ENCODE data around the gene KCNK17.
A peak's percentile ranks its signal among the peaks of the same experiment; 100 is the strongest.

Gene KCNK17, protein sequence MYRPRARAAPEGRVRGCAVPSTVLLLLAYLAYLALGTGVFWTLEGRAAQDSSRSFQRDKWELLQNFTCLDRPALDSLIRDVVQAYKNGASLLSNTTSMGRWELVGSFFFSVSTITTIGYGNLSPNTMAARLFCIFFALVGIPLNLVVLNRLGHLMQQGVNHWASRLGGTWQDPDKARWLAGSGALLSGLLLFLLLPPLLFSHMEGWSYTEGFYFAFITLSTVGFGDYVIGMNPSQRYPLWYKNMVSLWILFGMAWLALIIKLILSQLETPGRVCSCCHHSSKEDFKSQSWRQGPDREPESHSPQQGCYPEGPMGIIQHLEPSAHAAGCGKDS

DNA sequence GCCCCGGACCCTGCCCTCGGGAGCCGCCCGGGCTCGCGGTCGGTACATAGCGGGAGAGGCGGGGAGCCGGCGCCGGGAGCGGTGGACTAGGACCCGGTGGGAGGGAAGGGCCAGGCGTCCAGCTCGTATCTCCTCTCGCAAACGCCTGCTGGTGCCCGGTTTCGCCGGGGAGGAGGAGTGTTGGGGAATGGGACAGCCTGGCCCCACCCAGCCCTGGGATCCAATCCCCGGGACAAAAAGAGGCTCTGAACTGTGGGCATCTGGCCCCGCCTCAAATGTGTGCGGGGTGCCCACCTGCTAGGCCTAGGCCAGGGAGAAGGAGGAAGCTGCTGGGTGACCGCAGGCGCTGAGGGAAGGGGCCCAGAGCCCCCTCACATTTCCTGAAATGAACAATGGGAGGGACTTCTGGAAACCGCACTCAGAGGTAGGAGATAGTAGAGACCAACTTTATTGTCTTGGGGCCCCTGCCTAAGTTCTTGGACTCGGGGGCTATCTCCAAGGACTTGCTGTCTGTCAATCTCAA is at the start of gene KCNK17:
KCNK17 (minus strand) TSS at position 147 of the 523 bp plus-strand sequence; CDS start at position 48, 99 bp downstream.
- DNase-seq = no peak

DNA sequence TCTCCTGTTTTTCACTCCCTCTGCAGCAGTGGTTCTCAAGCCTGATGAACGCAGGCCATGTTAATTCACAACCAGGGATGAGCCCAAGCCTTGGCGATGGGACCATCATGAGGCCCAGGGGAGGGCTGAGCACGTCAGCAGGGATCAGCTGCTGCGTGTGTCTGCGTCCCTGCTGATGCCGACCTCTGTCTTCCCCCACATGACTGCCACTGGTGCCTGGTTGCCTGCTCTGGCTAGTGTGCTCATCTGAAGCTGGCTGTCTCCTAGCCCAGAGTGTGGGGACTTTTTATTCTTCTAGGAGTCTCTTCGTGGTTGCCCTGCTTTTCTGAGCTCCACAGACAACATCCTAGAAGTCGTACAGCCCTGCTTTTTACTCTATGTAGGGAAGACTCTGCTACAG is 49.1 kb upstream of the KCNK17 start:
- DNase-seq = no peak

DNA sequence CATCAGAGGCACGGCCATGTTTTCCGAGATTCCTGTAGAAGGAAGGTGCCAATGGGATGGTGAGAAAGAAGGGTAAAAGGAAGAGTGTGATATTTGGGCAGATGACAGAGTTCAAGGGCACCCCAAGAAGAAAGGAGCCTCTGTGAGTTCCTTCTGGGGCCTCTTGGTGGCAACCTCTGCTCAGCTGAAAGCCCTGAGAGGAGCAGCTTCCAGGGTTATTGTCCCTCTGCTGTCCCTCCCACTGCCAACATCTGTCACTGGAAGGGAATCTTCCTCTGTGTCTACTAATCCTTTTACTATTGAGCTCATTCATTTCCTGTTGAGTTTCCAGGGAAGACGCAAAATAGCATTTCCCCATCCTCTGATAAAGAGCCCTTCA is 48.3 kb upstream of the KCNK17 start:
- DNase-seq = no peak

DNA sequence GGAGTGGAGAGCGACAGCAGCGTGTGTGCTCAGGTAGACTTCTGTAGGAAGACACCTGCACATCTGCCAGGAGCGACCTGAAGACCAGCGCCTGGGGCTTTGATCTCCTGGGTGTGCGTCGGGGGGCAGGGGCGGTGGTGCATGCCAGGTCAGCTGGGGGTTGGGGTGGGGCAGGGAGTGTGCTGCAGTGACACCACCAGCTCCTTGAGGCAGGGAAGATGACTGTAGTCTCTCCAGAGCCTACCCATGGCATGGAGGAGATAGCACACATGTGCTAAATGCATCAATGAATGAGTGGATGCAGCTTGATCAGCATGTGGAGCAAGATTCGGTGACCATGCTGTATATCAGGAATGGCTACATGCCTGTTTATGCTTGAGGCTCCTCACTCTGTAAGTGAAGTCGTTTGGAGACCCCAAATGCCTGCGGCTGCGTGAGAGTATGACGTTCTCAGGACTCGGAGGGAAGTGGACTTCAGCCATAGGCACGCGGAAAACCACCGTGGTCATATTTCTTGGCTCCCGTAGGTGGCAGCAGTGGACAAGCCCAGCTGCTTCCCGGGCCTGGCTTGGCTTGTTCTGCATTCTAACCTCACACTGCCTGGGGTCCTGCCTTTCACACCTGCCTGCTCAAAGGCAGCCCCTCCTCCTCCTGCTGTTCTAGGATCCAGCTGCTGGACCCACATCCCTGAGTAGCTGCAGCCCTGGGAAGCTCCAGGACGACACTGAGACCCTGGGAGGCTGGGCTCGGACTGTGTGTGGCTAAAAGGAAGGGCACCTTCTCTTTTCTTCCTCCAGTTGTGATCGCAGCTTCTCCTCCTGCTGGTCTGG is 47.7 kb upstream of the KCNK17 start:
- peak; percentile 40 for DNase-seq

DNA sequence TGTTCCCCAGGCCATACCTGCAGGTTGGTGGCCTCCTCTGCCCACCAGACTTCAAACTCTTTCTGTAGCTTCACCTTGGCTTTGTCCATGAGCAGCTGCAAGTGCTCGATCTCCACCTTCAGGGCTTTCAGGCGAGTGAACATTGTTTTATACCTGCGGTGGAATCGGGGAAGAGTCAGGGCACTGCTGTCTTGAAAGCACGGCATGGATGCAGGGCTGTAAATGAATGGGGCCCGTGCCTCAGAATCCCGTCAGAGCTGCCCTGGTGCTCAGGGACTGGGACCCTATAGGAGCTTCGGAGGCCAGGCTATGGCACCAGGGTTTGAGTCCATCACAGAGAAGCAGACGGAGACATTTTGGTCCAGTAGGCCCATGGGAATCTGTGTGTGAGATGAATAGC is 46.2 kb upstream of the KCNK17 start:
- no peak for DNase-seq

DNA sequence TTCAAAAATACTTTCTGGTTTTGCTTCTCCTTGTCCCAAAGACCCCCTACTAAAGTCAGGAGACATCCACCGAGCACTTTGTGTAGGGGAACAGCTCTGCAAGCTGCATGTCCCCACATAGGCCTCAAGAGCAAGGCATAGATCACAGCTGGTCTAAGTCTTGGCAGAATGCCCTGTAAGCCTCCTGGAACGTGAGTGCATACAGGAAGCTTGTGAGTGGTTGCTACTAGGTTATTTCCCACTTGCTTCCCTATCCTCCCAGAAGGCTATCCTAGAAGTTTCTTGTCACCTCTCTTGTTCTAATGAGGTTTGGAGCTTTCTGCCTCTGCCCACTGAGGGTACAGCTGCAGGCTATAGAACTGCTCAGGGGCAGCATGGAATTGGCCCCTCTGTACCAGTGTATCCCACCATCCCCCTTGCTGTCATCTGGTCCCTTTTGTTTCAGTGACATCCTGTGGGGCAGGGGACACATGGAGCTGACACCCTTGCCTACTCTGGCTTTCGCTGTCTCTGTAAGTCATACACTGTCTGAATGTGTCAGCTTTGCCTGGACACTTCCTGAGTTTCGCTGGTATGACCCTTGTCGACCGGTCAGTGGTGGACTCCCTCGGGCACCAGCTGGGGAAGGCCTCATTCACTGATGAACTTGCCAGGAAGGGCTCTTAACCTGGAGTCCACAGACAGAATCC is 43.9 kb upstream of the KCNK17 start:
- no peak for DNase-seq

DNA sequence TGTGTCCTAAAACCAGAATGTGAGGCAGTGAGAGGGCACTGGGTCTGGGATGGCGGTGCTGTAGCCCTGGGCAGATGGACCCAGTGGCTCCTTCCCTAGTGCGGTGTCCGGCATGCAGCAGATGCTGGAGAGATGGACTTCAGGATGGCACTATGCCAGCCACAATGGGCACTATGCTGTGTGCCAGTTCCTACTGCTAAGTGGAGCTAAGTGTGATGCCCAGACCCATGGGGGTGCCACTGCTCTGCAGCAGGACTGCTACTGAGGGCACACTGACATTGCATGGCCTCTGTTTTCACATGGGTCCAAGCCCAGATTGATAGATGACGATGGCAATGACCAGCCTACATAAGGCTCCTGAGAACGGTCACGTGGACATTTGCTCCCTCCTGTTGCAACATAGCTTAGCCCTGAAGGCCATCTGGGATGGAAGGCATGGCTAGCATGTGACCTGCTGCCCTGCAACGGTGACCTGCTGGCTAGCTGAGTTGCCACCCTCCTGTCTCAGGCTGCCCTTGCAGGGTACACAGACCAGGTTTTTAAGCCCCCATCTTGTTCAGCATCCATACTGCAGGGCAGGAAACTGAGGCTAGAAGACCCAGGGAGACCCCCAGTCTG is 39.6 kb upstream of the KCNK17 start:
- DNase-seq = no peak

DNA sequence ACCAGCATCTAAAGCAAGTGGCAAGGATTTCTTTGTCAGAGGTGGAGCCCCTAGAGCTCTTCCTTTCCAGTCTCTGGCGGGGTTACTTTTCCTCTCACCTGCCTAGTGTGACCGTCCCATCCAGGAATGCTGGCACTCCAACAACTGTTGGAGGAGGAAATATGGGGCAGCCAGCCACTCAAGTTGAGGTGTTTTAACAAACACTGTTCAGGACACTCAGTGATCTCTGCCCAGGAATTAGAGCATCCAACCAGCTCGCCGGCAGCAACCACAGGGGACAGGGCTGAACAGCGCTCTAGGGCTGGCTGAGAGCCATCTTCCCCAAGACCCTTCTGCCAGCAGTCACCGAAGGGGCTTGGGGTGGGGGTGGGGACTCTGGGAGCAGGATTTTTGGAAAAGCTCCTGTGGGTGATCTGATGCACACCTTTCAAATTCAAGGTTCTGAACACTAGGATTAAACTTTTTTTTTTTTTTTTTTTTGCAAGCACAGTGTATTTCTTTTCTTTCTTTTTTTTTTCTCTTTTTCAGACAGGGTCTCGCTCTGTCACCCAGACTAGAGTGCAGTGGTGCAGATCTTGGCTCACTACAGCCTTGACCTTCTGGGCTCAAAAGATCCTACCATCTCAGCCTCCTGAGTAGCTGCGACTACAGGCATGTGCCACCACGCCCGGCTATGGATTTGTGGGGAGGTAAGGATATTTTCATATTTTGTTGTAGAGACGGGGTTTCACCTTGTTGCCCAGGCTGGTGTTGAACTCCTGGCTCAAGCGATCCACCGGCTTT is 36.7 kb upstream of the KCNK17 start:
- no peak for DNase-seq

DNA sequence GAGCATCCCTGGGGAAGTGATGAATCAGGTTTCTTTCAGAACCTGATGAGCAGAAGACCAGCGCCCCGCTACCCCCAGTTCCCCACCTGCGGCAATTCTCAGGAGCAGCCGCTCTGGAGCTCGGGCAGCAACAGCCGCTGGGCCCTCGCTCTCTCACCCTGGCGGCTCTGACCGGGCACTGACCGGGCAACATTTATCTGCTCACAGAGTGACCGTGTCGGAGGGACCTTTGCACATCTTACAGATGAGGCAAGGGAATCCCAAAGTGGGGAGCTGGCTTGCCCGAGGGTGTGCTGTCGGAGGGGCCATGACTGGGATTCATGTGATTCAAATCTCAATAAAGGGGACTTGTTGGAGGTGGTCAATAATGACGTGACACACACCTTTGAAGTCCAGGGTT is 34.5 kb upstream of the KCNK17 start:
- DNase-seq = no peak

DNA sequence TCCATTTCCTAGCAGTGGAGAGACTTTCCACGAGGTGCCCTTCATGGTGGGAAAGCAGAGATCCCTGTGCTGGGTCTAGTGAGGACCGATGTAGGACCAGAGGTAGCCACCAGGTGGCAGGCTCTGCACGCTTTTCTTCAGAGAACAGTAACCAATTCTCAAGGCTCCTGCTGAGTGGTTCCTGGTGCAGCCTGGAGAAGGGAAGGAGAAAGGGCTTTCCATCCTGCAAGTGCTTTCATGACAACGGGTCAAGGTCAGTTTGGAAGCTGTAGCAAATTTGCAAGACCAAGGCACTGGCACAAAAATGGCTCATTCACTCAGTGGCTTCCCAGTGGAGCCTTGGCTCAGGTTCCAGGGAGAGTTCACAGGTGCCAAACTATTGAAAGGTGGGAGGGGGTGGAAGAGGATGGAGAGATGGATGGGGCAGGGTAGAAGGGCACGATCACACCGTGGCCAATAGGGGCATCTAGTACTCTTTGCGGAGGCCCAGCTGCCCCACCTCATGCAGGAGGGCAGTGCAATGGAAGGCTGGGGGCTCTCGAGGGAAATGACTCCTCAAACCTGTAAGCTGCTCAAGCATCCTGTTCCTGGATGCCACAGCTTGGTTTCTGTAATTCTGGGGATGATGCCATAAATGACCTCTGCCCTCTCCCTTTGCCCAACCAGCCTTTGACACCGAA is 33.8 kb upstream of the KCNK17 start:
- peak; percentile 56 for DNase-seq

DNA sequence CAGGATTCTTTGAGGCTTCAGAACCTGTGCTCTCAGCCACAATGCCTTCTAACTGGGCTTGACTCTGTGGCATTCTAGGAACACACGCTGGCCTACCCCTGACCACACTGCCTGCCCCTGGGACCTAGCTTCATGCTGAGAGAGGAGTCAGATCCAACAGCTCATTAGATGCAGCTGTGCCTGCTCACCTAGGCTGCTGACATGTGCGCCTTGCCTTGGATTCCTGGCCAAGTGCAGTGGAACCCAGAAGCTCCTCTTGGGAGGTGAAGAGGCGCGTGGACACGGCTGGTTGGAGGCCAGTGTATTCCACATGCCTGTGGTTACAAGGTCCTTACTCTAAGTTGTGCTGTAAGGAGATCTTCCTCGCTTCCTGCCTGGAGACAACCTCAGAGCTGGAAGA is 33.0 kb upstream of the KCNK17 start:
- DNase-seq = no peak

DNA sequence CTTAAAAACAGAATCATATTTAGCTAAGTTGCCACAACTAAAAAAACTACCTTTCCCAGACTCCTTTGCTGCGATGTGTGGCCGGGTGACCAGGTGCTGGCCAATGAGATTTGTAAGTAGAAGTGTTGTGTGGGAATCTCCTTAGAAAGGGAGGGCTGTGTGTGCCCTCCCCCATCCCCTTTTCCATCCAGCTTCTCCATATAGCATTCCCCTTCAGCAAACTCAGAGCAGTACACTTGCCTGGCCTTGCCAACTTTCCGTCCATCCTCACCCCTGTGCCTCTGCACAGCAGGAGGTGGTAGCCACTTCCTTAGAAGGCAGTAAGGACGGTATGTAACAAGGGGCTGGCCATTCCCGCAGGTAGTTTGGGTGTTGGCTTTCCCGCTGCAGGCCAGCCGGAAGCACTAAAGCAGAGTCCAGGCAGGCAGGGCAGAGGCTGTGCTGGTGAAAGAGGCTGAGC is 30.6 kb upstream of the KCNK17 start:
- DNase-seq = no peak

DNA sequence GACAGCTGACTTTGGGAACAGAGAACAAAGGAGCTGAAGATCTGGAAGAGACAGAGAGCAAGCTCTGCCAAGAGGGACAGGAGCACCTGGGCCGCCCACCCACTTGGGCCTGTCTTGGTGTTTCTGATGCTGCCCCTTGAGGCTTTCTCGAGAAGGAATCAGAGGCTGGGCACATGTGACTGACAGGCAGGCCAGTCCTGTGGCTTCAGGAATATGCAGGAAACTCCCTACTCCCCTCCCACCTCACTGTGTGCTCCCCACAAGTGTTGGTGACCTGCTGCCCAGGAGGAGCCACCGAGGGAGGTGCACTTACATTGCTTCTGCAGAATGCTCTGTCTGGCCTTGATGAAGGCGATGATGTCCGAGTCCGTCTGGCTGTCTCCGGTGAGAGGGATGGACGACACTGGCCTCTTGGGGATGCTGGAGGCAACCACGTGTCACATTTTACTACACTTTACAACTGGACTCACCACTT is 29.2 kb upstream of the KCNK17 start:
- no peak for DNase-seq

DNA sequence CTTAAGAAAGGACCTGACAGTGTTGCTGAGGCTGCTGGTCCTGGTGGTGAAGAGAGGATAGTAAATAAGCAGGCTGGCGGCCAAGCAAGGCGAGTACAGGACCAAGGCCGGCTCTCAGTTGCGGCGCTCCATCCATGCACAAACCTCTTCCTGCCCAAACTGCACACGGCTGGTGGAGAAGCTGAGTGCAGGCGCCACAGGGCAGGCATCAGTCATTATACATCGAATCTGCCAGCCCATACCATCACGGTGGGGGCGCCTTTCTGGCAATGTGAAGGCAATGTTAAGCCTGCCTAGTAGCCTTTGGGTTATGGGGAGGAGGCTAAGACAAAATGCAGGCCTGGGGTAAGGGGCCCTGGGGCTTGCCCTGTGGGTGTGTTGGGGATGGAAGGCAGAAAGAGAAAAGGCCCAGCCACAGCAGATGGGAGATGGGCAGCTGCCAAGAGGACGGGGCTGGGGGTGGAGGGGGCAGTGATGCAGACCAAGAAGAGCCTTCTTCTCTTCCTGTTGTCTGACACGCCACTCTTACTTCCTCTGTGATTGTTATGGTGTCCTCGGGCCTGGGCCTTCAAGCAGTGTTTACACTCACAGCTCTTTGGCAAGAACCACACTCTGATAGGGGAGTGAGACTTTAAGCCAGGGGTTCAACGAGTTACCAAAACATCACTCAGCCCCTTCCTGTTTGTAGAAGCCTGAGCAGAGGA is 28.6 kb upstream of the KCNK17 start:
- no peak for DNase-seq

DNA sequence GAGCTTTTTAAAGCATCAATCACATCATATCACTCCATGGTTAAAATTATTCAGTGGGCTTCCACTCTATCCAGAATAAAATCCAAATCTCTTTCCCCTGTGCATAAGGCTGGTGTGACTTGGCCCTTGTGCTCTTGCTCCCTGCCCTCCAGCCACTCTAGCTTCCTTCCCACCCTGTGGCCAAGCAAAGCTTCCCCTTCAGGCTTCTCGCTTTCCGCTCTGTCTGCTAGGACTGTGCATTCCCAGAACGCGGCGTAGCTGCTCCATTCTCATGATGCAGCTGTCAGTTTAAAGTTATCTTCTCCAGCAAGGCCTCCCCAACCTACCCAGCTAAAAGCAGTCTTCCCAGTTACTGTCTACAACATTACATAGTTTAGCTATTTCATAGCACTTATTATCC is 27.7 kb upstream of the KCNK17 start:
- no peak for DNase-seq

DNA sequence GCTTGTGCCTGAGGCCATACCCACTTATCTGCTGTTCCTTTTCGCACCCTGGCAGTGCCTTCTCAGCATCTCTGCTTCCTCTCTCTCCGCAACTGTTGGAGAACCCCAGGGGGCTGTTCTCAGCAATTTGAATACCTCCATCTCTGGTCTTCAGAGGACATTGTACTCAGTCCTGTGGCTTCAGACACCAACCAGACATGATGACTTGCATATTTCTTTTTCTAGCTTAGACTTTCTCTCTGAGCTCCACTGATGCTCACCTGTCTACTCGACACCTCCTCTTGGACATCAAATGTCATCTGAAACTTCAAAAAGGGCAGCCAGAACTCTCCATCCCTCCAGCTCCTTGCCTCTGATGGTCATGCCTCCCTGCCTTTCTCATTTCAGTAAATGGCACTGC is 27.1 kb upstream of the KCNK17 start:
- no peak for DNase-seq

DNA sequence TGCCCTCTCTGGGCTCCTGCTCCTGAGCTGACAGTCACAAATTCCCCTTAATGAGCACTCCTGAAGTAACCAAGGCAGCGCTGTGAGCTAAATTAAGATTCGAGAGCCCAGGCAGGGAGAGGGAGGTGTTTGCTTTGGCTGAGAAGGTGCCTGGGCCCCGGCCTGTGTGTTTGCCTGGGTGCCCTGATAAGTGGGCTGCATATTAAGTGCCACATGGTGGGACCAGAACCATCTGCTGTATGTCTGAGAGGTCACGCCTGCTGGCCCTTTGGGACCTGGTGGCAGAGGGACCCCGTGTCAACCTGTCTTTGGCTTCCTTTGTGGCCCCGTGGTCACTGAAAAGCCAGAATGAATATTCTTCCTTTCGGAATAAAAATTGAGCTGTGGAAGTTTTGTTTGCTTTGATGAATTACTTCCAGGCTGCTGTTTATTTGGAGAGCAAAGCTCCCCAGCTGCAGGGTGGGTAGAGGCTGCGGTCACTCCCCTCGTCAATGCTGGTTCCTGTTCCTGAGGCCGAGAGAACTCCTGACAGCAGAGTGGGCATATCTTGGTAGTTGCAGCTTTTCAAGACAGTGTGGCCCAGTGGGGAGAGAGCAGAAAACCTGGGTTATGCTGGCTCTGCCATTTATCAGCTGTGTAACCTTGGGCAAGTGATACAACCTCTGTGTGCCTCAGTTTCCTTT is 25.8 kb upstream of the KCNK17 start:
- no peak for DNase-seq

DNA sequence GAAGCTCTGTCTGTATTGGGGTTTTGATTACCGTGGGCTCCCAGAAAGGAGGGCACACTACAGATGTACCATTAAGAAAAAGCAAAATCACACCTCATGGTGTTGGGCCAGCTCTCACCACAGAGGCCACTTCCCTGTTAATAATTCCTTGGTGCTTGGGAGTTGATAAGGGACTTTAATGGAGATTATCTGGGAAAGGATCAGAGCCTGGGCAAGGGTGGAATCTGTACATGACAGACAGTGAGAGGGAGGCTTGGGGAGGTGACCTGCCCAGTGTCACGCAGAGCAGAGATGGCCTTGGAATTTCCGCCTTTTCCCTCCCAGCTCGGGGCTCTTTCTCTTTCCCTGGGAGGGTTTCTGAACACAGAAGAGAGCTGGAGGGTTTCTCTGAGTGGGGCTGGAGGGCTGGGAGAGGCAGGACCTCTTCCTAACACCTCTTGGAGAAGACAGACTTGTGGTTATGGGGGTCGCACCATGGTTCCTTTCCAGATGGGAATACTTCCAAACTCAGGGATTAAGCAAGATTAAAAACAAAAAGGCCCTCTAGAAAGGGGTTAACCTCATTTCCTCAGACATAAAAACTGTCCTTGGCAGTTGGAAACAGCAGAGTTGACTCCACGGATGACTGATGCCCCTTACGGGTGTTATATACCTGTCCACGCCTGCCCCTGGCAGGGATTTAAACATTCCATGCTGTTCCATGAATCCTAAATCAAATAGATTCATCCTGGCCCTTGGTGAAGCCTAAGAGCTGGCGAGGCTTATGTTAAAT is 25.1 kb upstream of the KCNK17 start:
- no peak for DNase-seq

DNA sequence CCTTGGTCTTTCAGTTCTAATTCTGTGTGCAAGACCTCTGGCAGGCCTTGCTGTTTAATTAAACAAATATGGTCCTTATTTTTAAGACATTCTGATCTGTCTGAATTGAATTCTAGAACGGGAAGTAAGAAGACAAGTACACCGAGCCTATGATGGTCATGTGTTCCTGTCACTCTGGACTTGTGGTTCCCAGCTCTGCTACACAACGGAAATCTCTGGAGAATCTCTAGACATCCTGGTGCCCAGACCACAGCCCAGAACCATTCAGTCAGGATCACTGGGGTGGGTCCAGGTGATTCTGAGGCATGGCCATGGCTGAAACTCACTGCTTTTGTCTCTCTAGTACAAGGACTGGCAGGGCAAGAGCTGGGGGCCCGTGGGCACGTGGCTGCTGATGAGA is 24.2 kb upstream of the KCNK17 start:
- DNase-seq = no peak
